GM20000 (cell line): ENCODE results near the gene TSC2.

Experiments
- DNase-seq: peaks from one replicate; pipeline ENCODE4 v3.0.0; 2012; ENCODE audit warnings: low spot score
- TF ChIP-seq, protein P1 (sequence below): IDR thresholded peaks from 2 replicates; pipeline ENCODE4 v1.5.1; 2012; ENCODE audit warnings: mild to moderate bottlenecking, control low read depth; ENCODE audit errors: extremely low read depth, missing control alignments

Gene TSC2

DNA sequence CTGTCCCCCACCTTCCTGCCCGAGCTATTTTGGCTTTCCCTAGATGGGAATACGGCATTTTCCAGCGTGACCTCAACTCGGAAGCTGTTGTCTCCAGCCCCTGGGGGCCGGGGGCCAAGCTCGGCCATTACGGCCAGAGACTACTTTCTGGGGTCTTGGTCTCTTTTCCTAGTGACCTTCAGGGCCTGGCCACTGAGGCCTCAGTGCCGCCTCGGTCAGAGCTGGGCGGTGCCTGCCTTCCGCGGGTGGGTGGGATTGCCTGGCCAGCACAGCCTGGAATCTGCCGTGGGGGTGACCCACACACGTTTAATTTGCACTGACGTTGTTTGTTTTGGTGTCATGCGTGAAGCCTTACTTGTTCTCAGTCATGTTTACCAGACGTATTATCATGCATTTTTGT is 29.2 kb downstream of the TSC2 start:
- TF ChIP-seq, protein P1, sequence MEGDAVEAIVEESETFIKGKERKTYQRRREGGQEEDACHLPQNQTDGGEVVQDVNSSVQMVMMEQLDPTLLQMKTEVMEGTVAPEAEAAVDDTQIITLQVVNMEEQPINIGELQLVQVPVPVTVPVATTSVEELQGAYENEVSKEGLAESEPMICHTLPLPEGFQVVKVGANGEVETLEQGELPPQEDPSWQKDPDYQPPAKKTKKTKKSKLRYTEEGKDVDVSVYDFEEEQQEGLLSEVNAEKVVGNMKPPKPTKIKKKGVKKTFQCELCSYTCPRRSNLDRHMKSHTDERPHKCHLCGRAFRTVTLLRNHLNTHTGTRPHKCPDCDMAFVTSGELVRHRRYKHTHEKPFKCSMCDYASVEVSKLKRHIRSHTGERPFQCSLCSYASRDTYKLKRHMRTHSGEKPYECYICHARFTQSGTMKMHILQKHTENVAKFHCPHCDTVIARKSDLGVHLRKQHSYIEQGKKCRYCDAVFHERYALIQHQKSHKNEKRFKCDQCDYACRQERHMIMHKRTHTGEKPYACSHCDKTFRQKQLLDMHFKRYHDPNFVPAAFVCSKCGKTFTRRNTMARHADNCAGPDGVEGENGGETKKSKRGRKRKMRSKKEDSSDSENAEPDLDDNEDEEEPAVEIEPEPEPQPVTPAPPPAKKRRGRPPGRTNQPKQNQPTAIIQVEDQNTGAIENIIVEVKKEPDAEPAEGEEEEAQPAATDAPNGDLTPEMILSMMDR: no peak
- no peak for DNase-seq

DNA sequence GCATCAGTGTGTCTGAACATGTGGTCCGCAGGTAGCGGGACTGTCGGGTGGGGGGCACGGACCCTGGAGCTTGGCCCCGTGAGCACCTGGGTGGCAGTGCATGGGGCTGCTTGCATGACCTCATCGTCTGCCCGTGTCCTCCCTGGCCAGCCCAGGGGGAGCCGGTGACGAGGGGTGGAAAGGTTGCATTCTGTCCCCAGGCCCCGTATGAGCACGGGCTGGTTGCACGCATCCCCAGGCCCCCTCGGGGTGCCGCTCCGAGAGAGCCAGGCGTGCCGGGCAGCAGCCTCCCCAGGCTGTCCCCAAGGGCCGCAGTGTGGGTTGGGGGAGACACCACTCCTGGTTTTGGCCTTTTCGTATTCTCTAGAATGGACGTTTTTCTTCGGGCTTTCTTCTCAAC is 29.9 kb downstream of the TSC2 start:
- DNase-seq: no peak
- TF ChIP-seq, protein P1: no peak

DNA sequence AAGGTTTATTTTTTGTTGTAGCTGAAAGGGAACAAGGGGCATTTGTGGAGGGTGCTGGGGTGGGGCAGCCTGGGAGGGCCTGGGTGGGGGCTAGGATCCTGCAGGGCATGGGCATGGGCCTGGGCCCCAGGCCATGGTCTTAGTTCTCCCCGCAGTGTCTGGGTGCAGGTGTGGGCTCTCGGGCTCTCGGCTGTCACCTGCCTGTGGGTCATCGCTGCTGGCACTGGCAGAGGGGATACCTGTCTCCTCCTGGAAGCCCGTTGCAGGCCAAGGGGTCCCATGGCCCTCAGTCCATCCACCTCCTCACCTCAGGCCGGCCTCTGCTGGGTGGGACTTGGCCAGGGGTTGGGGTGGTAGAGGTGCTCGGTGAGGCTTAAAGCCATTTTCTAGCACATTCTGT is 30.3 kb downstream of the TSC2 start:
- TF ChIP-seq, protein P1: no peak
- no peak for DNase-seq

DNA sequence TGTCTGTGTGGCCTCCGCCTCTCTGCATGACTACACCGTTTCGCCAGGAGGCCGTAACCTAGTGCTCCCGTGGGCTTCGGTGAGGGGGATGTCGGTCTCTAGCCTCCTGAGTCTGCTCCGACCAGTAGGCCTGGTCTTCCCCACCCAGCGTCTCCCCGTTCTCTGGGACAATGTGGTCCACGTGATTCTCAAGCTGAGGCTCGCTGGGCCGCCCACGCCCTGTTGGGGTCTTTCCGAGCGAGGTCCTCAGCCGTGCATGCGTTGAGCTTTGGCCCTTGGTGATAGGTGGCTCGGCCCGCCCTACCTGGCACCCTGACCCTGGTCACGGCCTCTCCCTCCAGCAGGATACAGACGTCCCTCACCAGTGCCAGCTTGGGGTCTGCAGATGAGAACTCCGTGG is 30.9 kb downstream of the TSC2 start:
- no peak for DNase-seq
- TF ChIP-seq, protein P1: no peak

DNA sequence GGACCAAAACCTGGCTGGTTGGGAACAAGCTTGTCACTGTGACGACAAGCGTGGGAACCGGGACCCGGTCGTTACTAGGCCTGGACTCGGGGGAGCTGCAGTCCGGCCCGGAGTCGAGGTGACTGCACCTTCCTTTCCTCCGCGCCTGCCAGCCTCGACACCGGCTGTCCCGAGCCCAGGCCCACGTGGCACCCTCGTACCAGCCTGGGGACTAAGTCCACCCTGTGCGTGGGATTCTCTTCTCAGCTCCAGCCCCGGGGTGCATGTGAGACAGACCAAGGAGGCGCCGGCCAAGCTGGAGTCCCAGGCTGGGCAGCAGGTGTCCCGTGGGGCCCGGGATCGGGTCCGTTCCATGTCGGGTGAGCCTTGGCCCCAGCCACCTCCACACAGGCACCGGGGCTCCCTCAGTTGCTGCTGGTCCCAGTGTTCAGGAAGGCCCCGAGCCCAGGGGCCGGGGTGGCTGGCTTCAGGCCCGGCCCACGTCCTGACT is 31.6 kb downstream of the TSC2 start:
- DNase-seq: no peak
- TF ChIP-seq, protein P1: no peak

DNA sequence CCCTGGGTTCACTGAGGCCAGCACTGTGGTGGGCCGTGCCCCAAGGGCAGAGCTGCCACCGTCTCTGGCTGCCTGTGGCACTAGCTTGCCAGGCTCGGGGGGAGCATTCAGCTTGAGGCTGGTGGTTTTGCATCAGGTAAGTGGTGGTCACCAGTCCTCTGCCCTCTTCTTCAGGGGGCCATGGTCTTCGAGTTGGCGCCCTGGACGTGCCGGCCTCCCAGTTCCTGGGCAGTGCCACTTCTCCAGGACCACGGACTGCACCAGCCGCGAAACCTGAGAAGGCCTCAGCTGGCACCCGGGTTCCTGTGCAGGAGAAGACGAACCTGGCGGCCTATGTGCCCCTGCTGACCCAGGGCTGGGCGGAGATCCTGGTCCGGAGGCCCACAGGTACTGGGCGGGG is 32.2 kb downstream of the TSC2 start:
- DNase-seq: no peak
- TF ChIP-seq, protein P1: no peak

DNA sequence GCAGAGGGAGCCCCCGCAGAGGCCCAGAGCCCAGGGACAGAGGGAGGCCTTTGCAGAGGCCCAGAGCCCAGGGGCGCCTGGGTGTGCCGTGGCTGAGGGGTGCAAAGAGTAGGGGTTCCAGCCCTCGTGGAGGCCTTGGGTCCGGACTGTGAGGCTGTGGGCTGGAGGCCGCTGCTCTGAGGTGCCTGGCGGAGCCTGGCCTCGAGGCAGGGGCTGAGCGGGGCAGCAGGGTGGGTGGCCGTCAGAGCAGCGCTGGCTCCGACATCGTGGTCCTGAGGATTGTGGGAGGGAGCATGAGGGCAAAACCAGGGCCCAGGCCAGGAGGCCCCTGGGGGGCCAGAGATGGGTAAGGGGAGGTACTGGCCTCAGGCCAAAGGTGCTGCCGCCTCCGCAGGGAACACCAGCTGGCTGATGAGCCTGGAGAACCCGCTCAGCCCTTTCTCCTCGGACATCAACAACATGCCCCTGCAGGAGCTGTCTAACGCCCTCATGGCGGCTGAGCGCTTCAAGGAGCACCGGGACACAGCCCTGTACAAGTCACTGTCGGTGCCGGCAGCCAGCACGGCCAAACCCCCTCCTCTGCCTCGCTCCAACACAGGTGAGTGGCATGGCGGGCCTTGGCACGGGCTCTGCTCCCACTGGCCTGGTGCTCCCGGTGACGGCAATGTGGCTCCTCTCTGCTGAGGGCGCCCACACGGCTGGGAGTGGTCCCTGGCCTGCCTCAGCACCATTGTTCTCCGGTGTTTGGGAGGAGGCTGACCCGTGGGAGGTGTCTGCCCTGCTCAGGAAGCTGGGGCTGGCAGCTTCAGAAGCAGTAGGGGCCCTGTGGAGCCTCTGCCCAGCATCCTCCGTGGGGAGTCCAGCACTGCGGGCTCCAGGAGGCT is 33.7 kb downstream of the TSC2 start:
- TF ChIP-seq, protein P1: no peak
- no peak for DNase-seq
